Measurements from ENCODE around the gene STK32C.

- TF ChIP-seq POLR2A (IDR thresholded peaks at IDR 0.05) (no peak), CTCF (IDR thresholded peaks at IDR 0.05 in 8 of 11, conservative IDR thresholded peaks at IDR 0.05 in 3 of 11) (no peak)
Observed at GRCh38 chr10:132341017-132341416, 33.3 kb upstream of the STK32C start.

All from spleen (tissue), 7 donors.